LNCAP (cell line): ENCODE measurements around the gene BDKRB2.

Source experiments
- TF ChIP-seq, protein P1 (sequence below): fragments of 450-650 bp; IDR thresholded peaks from 2 replicates; pipeline ENCODE4 v1.5.1; 2017; ENCODE audit warnings: mild to moderate bottlenecking

BDKRB2 gene

DNA sequence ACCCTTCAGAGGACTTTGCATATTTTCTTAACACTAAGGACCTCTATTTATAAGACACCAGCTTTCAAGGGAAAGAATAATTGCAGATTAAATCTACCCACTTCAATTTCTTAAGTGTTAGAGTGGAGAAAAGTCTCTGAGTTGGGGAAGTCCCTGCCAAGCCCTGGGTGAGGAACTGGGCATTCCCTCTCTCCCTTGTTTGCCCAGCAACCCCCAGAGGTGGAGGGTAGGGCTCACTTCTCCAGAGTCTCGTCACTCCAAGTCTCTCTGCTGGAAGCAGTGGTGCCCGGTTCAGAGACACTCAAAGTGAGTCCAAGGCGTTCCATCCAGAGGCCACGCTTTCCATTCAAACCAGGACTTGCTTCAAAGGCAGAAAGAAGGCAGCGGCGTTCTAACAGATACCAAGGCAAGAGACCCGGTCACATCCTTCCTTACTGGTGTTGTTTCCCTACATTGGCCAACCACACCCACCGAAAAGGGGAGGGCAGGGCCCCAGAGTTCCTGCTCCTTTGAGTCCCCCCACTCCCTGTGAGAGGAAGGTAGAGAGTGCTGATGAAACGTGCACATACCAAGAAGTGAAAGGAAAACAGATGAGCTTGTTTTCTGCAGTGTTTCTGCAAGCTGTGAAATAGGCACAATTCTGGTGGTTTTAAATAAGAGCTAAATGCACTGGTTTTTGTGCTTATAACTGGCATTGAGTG, 6.1 kb upstream of the BDKRB2 start:
- TF ChIP-seq, protein P1, sequence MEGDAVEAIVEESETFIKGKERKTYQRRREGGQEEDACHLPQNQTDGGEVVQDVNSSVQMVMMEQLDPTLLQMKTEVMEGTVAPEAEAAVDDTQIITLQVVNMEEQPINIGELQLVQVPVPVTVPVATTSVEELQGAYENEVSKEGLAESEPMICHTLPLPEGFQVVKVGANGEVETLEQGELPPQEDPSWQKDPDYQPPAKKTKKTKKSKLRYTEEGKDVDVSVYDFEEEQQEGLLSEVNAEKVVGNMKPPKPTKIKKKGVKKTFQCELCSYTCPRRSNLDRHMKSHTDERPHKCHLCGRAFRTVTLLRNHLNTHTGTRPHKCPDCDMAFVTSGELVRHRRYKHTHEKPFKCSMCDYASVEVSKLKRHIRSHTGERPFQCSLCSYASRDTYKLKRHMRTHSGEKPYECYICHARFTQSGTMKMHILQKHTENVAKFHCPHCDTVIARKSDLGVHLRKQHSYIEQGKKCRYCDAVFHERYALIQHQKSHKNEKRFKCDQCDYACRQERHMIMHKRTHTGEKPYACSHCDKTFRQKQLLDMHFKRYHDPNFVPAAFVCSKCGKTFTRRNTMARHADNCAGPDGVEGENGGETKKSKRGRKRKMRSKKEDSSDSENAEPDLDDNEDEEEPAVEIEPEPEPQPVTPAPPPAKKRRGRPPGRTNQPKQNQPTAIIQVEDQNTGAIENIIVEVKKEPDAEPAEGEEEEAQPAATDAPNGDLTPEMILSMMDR = no peak

- TF ChIP-seq, protein P1 = no peak
These were observed 3.5 kb upstream of the BDKRB2 start for GRCh38 chr14:96201157-96201556.

GRCh38 chr14:96201965-96202364, 2.7 kb upstream of the BDKRB2 start:
- TF ChIP-seq, protein P1 = no peak

DNA sequence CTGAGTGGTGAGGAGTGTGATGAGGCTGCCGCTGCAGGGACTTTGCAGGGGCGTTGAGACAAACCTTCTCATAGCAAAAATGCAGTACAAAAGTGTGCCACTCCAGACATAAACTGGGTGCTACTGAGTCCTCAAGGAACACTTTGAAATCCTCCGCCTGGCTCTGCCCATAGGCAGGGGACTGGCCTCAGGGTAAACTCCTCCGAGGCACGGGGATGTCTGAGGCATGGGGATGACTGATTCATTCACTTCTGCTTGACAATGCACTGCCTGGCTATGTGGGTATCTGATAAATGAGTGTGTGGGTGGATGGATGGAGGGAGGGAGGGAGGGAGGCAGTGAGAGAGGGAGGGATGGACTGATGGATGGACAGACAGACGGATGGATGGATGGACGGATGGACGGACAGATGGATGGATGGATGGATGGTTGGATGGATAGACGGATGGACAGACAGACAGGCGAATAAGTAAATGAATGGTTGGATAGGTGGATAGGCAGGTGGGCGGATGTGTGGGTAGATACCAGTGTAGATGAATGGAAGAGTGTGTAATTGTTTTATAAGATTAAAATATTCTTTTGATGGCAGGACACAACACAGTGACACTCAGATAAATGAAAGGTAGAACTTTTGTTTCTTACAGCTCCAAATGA, 2.1 kb upstream of the BDKRB2 start:
- TF ChIP-seq, protein P1 = no peak

DNA sequence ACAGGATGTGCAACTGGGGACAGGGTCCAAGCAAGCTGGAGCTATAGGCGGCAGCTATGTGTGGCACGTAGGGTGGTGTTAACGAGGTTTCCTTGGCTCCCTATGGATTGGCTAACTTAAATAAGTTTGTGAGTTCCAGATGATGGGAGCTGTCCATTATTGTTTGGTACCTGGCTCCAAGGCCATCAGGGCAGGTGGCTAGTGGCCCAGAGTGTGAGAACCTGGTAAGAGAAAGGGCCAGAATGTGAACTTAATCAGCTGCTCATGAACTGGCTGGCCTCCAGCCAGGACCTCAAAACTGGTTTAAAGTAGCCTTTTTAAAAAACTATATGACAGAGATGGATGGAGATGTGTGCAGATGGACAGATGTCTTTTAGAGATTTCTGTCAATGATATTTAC, 1.5 kb upstream of the BDKRB2 start:
- TF ChIP-seq, protein P1 = no peak

GRCh38 chr14:96203635-96204034, 1.0 kb upstream of the BDKRB2 start:
- TF ChIP-seq, protein P1 = no peak

GRCh38 chr14:96205059-96205977, 679 bp downstream of the BDKRB2 start:
- TF ChIP-seq, protein P1 = no peak
